ENCODE data around the gene CRISP3.

Gene CRISP3

DNA sequence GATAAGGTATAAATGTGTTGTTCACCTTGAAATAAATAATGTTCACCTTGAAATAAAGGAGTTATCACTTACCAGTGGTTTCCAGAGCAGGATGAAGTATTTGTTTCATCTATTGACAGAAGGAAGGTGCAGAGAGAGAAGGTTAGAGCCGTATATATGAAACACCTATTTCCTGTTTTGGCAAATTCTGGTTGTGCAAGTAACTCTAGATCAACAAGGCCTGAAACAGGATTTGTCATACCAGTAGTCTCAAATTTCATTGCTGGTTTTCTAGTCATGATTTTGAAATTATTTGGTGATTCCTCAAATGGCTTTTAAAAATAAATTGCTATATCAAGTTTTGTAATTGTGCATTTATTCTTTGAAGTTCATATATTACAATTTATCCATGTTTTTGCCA is at the start of gene CRISP3:
TSS of gene CRISP3 (minus strand) at position 130 of the 400 bp plus-strand sequence. CDS start at position 109, 21 bp downstream.
- Histone ChIP-seq H3K9ac (ENCODE audit: low read depth in 1 of 2, low read length in 2 of 2) (no peak within 1 kb of the TSS), H3K4me3 (ENCODE audit: low read length in 2 of 2) (no peak within 1 kb of the TSS), H3K4me1 (ENCODE audit: control insufficient read depth in 2 of 2, insufficient read depth in 2 of 2, low read length in 2 of 2) (no peaks in the 10 kb centered on the region), H3K27me3 (ENCODE audit: control insufficient read depth in 2 of 2, insufficient read depth in 2 of 2, low read length in 2 of 2) (no peaks in the 10 kb centered on the region), H3K9me3 (ENCODE audit: control insufficient read depth in 2 of 2, low read length in 2 of 2) (no peaks in the 10 kb centered on the region), H3K36me3 (ENCODE audit: control insufficient read depth in 2 of 2, insufficient read depth in 2 of 2, low read length in 2 of 2) (no peaks in the 10 kb centered on the region), H3K27ac (ENCODE audit: low read depth in 2 of 2, low read length in 2 of 2) (no peak within 1 kb of the TSS)

GRCh38 chr6:49790341-49790740 is 46.2 kb upstream of the CRISP3 start:
- Histone ChIP-seq H3K27ac (ENCODE audit: low read depth in 2 of 2, low read length in 2 of 2) (no peak overlapping the region), H3K27me3 (ENCODE audit: control insufficient read depth in 2 of 2, insufficient read depth in 2 of 2, low read length in 2 of 2) (no peaks in the 10 kb centered on the region)

GRCh38 chr6:49787176-49787575 is 43.0 kb upstream of the CRISP3 start, which contains the start of gene PGK2:
PGK2 (minus strand) TSS chr6:49787285; CDS start chr6:49787187, 98 bp downstream.
- Histone ChIP-seq H3K4me1 (ENCODE audit: control insufficient read depth in 2 of 2, insufficient read depth in 2 of 2, low read length in 2 of 2) (no peaks in the 10 kb centered on the region), H3K4me3 (ENCODE audit: low read length in 2 of 2) (no peak within 1 kb of the TSS), H3K27ac (ENCODE audit: low read depth in 2 of 2, low read length in 2 of 2) (no peak within 1 kb of the TSS), H3K9me3 (ENCODE audit: control insufficient read depth in 2 of 2, low read length in 2 of 2) (no peaks in the 10 kb centered on the region), H3K27me3 (ENCODE audit: control insufficient read depth in 2 of 2, insufficient read depth in 2 of 2, low read length in 2 of 2) (no peaks in the 10 kb centered on the region), H3K9ac (ENCODE audit: low read depth in 1 of 2, low read length in 2 of 2) (no peak within 1 kb of the TSS), H3K36me3 (ENCODE audit: control insufficient read depth in 2 of 2, insufficient read depth in 2 of 2, low read length in 2 of 2) (no peaks in the 10 kb centered on the region)

More at GRCh38 chr6:49790341-49790740, 46.2 kb upstream of the CRISP3 start:
- H3K4me3 ChIP-seq (ENCODE audit: low read length in 2 of 2): no peak overlapping the region
- H3K9me3 ChIP-seq (ENCODE audit: control insufficient read depth in 2 of 2, low read length in 2 of 2): no peaks in the 10 kb centered on the region
- no peak overlapping the region for H3K9ac ChIP-seq (ENCODE audit: low read depth in 1 of 2, low read length in 2 of 2)
- H3K36me3 ChIP-seq (ENCODE audit: control insufficient read depth in 2 of 2, insufficient read depth in 2 of 2, low read length in 2 of 2): no peaks in the 10 kb centered on the region
- H3K4me1 ChIP-seq (ENCODE audit: control insufficient read depth in 2 of 2, insufficient read depth in 2 of 2, low read length in 2 of 2): no peaks in the 10 kb centered on the region

- H3K9ac ChIP-seq (ENCODE audit: low read depth in 1 of 2, low read length in 2 of 2): no peak overlapping the region
- H3K9me3 ChIP-seq (ENCODE audit: control insufficient read depth in 2 of 2, low read length in 2 of 2): no peaks in the 10 kb centered on the region
- no peak overlapping the region for H3K4me3 ChIP-seq (ENCODE audit: low read length in 2 of 2)
- no peaks in the 10 kb centered on the region for H3K27me3 ChIP-seq (ENCODE audit: control insufficient read depth in 2 of 2, insufficient read depth in 2 of 2, low read length in 2 of 2)
- no peaks in the 10 kb centered on the region for H3K4me1 ChIP-seq (ENCODE audit: control insufficient read depth in 2 of 2, insufficient read depth in 2 of 2, low read length in 2 of 2)
- H3K36me3 ChIP-seq (ENCODE audit: control insufficient read depth in 2 of 2, insufficient read depth in 2 of 2, low read length in 2 of 2): no peaks in the 10 kb centered on the region
- no peak overlapping the region for H3K27ac ChIP-seq (ENCODE audit: low read depth in 2 of 2, low read length in 2 of 2)
Observed at GRCh38 chr6:49784272-49784671, 40.1 kb upstream of the CRISP3 start.

DNA sequence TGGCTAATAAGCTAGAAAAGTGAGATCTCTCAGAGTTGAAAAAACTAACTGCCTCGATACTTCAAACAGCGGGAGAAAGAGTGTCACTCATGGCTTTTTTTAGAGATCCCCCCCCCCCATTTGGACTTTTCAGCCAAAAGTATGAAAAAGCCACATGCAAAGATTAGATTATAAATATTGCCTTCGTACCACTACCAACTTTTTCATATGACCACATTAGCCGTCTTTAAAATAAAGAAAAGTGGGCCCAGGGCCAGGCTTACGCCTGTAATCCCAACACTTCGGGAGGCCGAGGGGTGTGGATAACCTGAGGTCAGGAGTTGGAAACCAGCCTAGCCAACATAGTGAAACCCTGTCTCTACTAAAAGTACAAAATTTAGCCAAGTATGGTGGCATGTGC is 38.5 kb upstream of the CRISP3 start:
- Histone ChIP-seq H3K27ac (ENCODE audit: low read depth in 2 of 2, low read length in 2 of 2) (no peak overlapping the region), H3K4me3 (ENCODE audit: low read length in 2 of 2) (no peak overlapping the region), H3K4me1 (ENCODE audit: control insufficient read depth in 2 of 2, insufficient read depth in 2 of 2, low read length in 2 of 2) (no peaks in the 10 kb centered on the region), H3K36me3 (ENCODE audit: control insufficient read depth in 2 of 2, insufficient read depth in 2 of 2, low read length in 2 of 2) (no peaks in the 10 kb centered on the region), H3K9ac (ENCODE audit: low read depth in 1 of 2, low read length in 2 of 2) (no peak overlapping the region), H3K27me3 (ENCODE audit: control insufficient read depth in 2 of 2, insufficient read depth in 2 of 2, low read length in 2 of 2) (no peaks in the 10 kb centered on the region), H3K9me3 (ENCODE audit: control insufficient read depth in 2 of 2, low read length in 2 of 2) (no peaks in the 10 kb centered on the region)

GRCh38 chr6:49782293-49782692 is 38.1 kb upstream of the CRISP3 start:
- Histone ChIP-seq H3K4me1 (ENCODE audit: control insufficient read depth in 2 of 2, insufficient read depth in 2 of 2, low read length in 2 of 2) (no peaks in the 10 kb centered on the region), H3K9ac (ENCODE audit: low read depth in 1 of 2, low read length in 2 of 2) (no peak overlapping the region), H3K9me3 (ENCODE audit: control insufficient read depth in 2 of 2, low read length in 2 of 2) (no peaks in the 10 kb centered on the region), H3K27me3 (ENCODE audit: control insufficient read depth in 2 of 2, insufficient read depth in 2 of 2, low read length in 2 of 2) (no peaks in the 10 kb centered on the region), H3K4me3 (ENCODE audit: low read length in 2 of 2) (no peak overlapping the region), H3K27ac (ENCODE audit: low read depth in 2 of 2, low read length in 2 of 2) (no peak overlapping the region), H3K36me3 (ENCODE audit: control insufficient read depth in 2 of 2, insufficient read depth in 2 of 2, low read length in 2 of 2) (no peaks in the 10 kb centered on the region)

- H3K4me1 ChIP-seq (ENCODE audit: control insufficient read depth in 2 of 2, insufficient read depth in 2 of 2, low read length in 2 of 2): no peaks in the 10 kb centered on the region
- H3K9me3 ChIP-seq (ENCODE audit: control insufficient read depth in 2 of 2, low read length in 2 of 2): no peaks in the 10 kb centered on the region
- no peaks in the 10 kb centered on the region for H3K27me3 ChIP-seq (ENCODE audit: control insufficient read depth in 2 of 2, insufficient read depth in 2 of 2, low read length in 2 of 2)
- no peak overlapping the region for H3K4me3 ChIP-seq (ENCODE audit: low read length in 2 of 2)
- no peak overlapping the region for H3K27ac ChIP-seq (ENCODE audit: low read depth in 2 of 2, low read length in 2 of 2)
- H3K9ac ChIP-seq (ENCODE audit: low read depth in 1 of 2, low read length in 2 of 2): no peak overlapping the region
- no peaks in the 10 kb centered on the region for H3K36me3 ChIP-seq (ENCODE audit: control insufficient read depth in 2 of 2, insufficient read depth in 2 of 2, low read length in 2 of 2)
Observed at GRCh38 chr6:49776444-49776843, 32.3 kb upstream of the CRISP3 start.

DNA sequence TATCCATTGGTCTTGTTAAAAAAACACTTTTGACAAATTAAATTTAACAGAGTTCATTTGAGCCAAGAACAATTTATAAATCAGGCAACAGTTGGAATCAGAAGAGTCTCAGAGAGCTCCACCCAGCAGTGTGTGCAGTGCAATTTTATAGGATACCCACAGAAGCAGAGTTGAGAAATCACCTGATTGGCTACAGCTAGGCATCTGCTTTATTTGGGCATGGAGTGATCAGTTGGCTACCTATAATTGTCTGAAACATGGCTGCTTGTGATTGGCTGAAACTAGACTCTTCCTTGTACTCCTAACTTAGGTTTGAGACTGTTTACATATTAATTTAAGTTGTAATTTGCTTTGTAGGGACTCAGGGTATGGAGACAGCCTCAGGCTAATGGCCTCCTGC is 30.9 kb upstream of the CRISP3 start:
- Histone ChIP-seq H3K36me3 (ENCODE audit: control insufficient read depth in 2 of 2, insufficient read depth in 2 of 2, low read length in 2 of 2) (no peaks in the 10 kb centered on the region), H3K27me3 (ENCODE audit: control insufficient read depth in 2 of 2, insufficient read depth in 2 of 2, low read length in 2 of 2) (no peaks in the 10 kb centered on the region), H3K27ac (ENCODE audit: low read depth in 2 of 2, low read length in 2 of 2) (no peak overlapping the region), H3K9ac (ENCODE audit: low read depth in 1 of 2, low read length in 2 of 2) (no peak overlapping the region), H3K4me1 (ENCODE audit: control insufficient read depth in 2 of 2, insufficient read depth in 2 of 2, low read length in 2 of 2) (no peaks in the 10 kb centered on the region), H3K4me3 (ENCODE audit: low read length in 2 of 2) (no peak overlapping the region), H3K9me3 (ENCODE audit: control insufficient read depth in 2 of 2, low read length in 2 of 2) (no peaks in the 10 kb centered on the region)

- no peak overlapping the region for H3K27ac ChIP-seq (ENCODE audit: low read depth in 2 of 2, low read length in 2 of 2)
- H3K27me3 ChIP-seq (ENCODE audit: control insufficient read depth in 2 of 2, insufficient read depth in 2 of 2, low read length in 2 of 2): no peaks in the 10 kb centered on the region
- no peak overlapping the region for H3K9ac ChIP-seq (ENCODE audit: low read depth in 1 of 2, low read length in 2 of 2)
- no peak overlapping the region for H3K4me3 ChIP-seq (ENCODE audit: low read length in 2 of 2)
- no peaks in the 10 kb centered on the region for H3K4me1 ChIP-seq (ENCODE audit: control insufficient read depth in 2 of 2, insufficient read depth in 2 of 2, low read length in 2 of 2)
- H3K9me3 ChIP-seq (ENCODE audit: control insufficient read depth in 2 of 2, low read length in 2 of 2): no peaks in the 10 kb centered on the region
- H3K36me3 ChIP-seq (ENCODE audit: control insufficient read depth in 2 of 2, insufficient read depth in 2 of 2, low read length in 2 of 2): no peaks in the 10 kb centered on the region
Observed at GRCh38 chr6:49772285-49772684, 28.1 kb upstream of the CRISP3 start.

DNA sequence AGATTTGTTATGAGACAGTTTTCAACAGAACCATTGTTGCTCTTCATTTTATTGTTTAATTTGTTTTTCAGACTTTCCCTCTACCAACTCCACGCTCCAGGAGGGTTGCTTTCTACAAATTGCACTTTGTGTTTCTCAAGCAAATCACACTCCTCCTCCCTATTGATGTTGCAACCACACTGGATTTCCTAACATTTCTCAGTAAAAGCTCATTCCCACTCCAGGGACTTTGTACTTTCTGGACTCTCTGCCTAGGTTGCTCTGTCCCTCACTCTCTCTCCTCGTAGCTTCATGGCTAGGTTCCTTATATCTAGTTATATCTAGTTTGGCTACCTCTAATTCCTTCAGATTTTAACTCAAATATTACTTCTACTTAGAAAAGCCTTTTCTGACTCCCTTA is 22.6 kb upstream of the CRISP3 start:
- H3K27ac ChIP-seq (ENCODE audit: low read depth in 2 of 2, low read length in 2 of 2): no peak overlapping the region

More for the DNA sequence above, 22.6 kb upstream of the CRISP3 start:
- H3K36me3 ChIP-seq (ENCODE audit: control insufficient read depth in 2 of 2, insufficient read depth in 2 of 2, low read length in 2 of 2): no peaks in the 10 kb centered on the region
- no peaks in the 10 kb centered on the region for H3K27me3 ChIP-seq (ENCODE audit: control insufficient read depth in 2 of 2, insufficient read depth in 2 of 2, low read length in 2 of 2)
- no peak overlapping the region for H3K9ac ChIP-seq (ENCODE audit: low read depth in 1 of 2, low read length in 2 of 2)
- no peaks in the 10 kb centered on the region for H3K9me3 ChIP-seq (ENCODE audit: control insufficient read depth in 2 of 2, low read length in 2 of 2)
- H3K4me1 ChIP-seq (ENCODE audit: control insufficient read depth in 2 of 2, insufficient read depth in 2 of 2, low read length in 2 of 2): no peaks in the 10 kb centered on the region
- H3K4me3 ChIP-seq (ENCODE audit: low read length in 2 of 2): no peak overlapping the region
